Measurements from ENCODE around the gene PLB1. TPM values are rescaled to one million over a fixed set of nuclear protein-coding genes. Genes with fewer than 3 reads are reported as not detected.

PLB1 gene
- total and polyA plus RNA-seq, 9 of the 15 experiments (the other 6 are each of a cell fraction or from before 2014, with no cell fraction given) = 0.01 to 0.09 (median 0.07) TPM; not detected in 2

- Histone ChIP-seq H3K4me1 (replicated peaks in 1 of 2; ENCODE audit: control insufficient read depth in 2 of 2, insufficient read depth in 2 of 2, low read length in 2 of 2) (peaks cover 0 to 5% of the 10 kb centered on the region in 2 experiments; a peak in 3 of 5 replicates), H3K27ac (ENCODE audit: extremely low read depth, low read depth, low read length) (no peak overlapping the region), H3K4me2 (ENCODE audit: insufficient read depth, low read length) (no peak overlapping the region), H3K27me3 (ENCODE audit: control insufficient read depth in 2 of 2, insufficient read depth in 2 of 2, low read length in 2 of 2) (peaks cover 17 to 41% of the 10 kb centered on the region in 2 experiments; a peak in 4 of 5 replicates), H3K4me3 (no peak overlapping the region), H3K9ac (ENCODE audit: insufficient read depth in 1 of 2, low read depth in 2 of 2, low read length in 2 of 2) (0 out of 4 replicates have a peak overlapping the region, but pooled peaks of 1 of the 2 experiments have one; percentile 31), H4K20me1 (replicated peaks; ENCODE audit: control insufficient read depth, insufficient read depth, low read length) (no peaks in the 10 kb centered on the region; the same call in 1 of the 2 replicates), H3K9me1 (ENCODE audit: control insufficient read depth, insufficient read depth, low read length) (no peaks in the 10 kb centered on the region), H3K79me2 (ENCODE audit: control insufficient read depth, insufficient read depth, low read length) (no peaks in the 10 kb centered on the region), H2AFZ (ENCODE audit: low read depth, low read length) (no peak overlapping the region), H3K36me3 (ENCODE audit: control insufficient read depth, insufficient read depth, low read length) (no peaks in the 10 kb centered on the region), H3K9me3 (replicated peaks; ENCODE audit: control insufficient read depth, insufficient read depth, low read depth, low read length) (no peaks in the 10 kb centered on the region)
- in situ Hi-C loops (cut with MboI) = no loop called here
- BruUV-seq (replicated peaks) = no TSS peak
- DNase-seq (ENCODE audit: extremely low read depth in 1 of 4, low spot score in 3 of 4) = no peak
- TF ChIP-seq RB1 (IDR thresholded peaks at IDR 0.05; ENCODE audit: low read depth) (no peak), ATF3 (IDR thresholded peaks at IDR 0.05) (peak; percentile 63), ATF3 (CRISPR knock-in tag; conservative IDR thresholded peaks at IDR 0.05) (no peak), CEBPG (CRISPR knock-in tag; IDR thresholded peaks at IDR 0.05) (no peak), CEBPG (tag; conservative IDR thresholded peaks at IDR 0.05 in 1 of 2, IDR thresholded peaks at IDR 0.05 in 1 of 2) (peak; percentile 54 to 61; a peak in 3 of 4 replicates), CEBPB (tag; IDR thresholded peaks at IDR 0.05) (0 out of 2 replicates have a peak, but pooled peaks have one; percentile 20), ZBTB40 (IDR thresholded peaks at IDR 0.05) (peak; percentile 58; the same call in 1 of the 2 replicates), ZBTB40 (CRISPR knock-in tag; IDR thresholded peaks at IDR 0.05) (no peak), ZNF444 (CRISPR knock-in tag; IDR thresholded peaks at IDR 0.05) (no peak)
- ChIA-PET CTCF (ENCODE audit: low intra/inter-chr PET ratio) (no interaction called here), POLR2A (interaction anchor here (1.1 kb wide), 1 partner anchor 17 kb away, joined by 3 read pairs; no protein-coding TSS in a partner anchor)
- 44% methylated on average over 12 of the region's 12 CpGs for WGBS (ENCODE audit: insufficient coverage, low coverage, missing lambda C conversion rate)
- ATAC-seq = no peak; the same call in 2 of the 3 replicates
- intact Hi-C loops (cut with micrococcal nuclease) = no loop called here
- FAIRE-seq = no peak
Measured at GRCh38 chr2:28637066-28638047, 141.5 kb downstream of the PLB1 start.

Data from K562 (cell line).